HepG2 (cell line): ENCODE data around the gene CAPN11. TPM values are rescaled to one million over a fixed set of nuclear protein-coding genes. Genes with fewer than 3 reads are reported as not detected.
A peak's percentile ranks its signal among the peaks of the same experiment; 100 is the strongest.

ENCODE experiments used
- BCL3 ChIP-seq: sonication (generic); formaldehyde crosslinking; IDR thresholded peaks from 2 replicates; pipeline ENCODE4 v1.5.1; 2020; ENCODE audit warnings: mild to moderate bottlenecking, missing genetic modification reagents, moderate library complexity
- CTCF ChIP-seq: sonication (generic); formaldehyde crosslinking; IDR thresholded peaks from 2 replicates; pipeline ENCODE4 v1.5.0; 2020; ENCODE audit warnings: mild to moderate bottlenecking, missing genetic modification reagents, moderate library complexity
- HNRNPK ChIP-seq: fragments of 200-400 bp; formaldehyde crosslinking; IDR thresholded peaks from 2 replicates; pipeline ENCODE4 v1.6.1; 2018; ENCODE audit warnings: low read length, low read depth, moderate library complexity, mild to moderate bottlenecking; ENCODE audit not compliant: poor library complexity, severe bottlenecking
- HOXA3 ChIP-seq: sonication (generic); formaldehyde crosslinking; IDR thresholded peaks from 2 replicates; pipeline ENCODE4 v1.5.0; 2020; ENCODE audit warnings: missing genetic modification reagents
- MATR3 ChIP-seq: sonication (generic); formaldehyde crosslinking; IDR thresholded peaks from 2 replicates; pipeline ENCODE4 v1.4.0; 2020; ENCODE audit warnings: missing genetic modification reagents
- MXD1 ChIP-seq: sonication (generic); formaldehyde crosslinking; IDR thresholded peaks from 2 replicates; pipeline ENCODE4 v1.4.0; 2020; ENCODE audit warnings: mild to moderate bottlenecking, missing genetic modification reagents
- MXD4 ChIP-seq: IDR thresholded peaks from 2 replicates; pipeline ENCODE4 v1.6.1; 2016; ENCODE audit warnings: mild to moderate bottlenecking, missing biosample characterization, missing genetic modification reagents
- ZBTB40 ChIP-seq, 2 experiments: fragments of 450-650 bp in 1 of 2; sonication (generic) in 1 of 2; formaldehyde crosslinking in 1 of 2; IDR thresholded peaks; 2 replicates each; pipeline versions ENCODE4 v1.6.1 to v1.8.0; 2016 to 2022; ENCODE audit warnings: antibody characterized with exemption in 1 of 2, mild to moderate bottlenecking in 1 of 2, missing genetic modification reagents in 1 of 2
- ZFP82 ChIP-seq: sonication (generic); formaldehyde crosslinking; IDR thresholded peaks from 2 replicates; pipeline ENCODE4 v1.5.1; 2020; ENCODE audit warnings: mild to moderate bottlenecking, missing genetic modification reagents, borderline replicate concordance
- ZFY ChIP-seq: sonication (generic); formaldehyde crosslinking; IDR thresholded peaks from 2 replicates; pipeline ENCODE4 v1.4.0; 2020; ENCODE audit warnings: missing genetic modification reagents
- ZNF317 ChIP-seq: sonication (generic); formaldehyde crosslinking; IDR thresholded peaks from 2 replicates; pipeline ENCODE4 v1.5.0; 2020; ENCODE audit warnings: mild to moderate bottlenecking, missing genetic modification reagents
- ZNF333 ChIP-seq: sonication (generic); formaldehyde crosslinking; IDR thresholded peaks from 2 replicates; pipeline ENCODE4 v1.4.0; 2020; ENCODE audit warnings: mild to moderate bottlenecking, missing genetic modification reagents, borderline replicate concordance
- ZNF441 ChIP-seq: sonication (generic); formaldehyde crosslinking; IDR thresholded peaks from 2 replicates; pipeline ENCODE4 v1.7.0; 2021; ENCODE audit warnings: missing genetic modification reagents, borderline replicate concordance
- ZSCAN21 ChIP-seq: sonication (generic); formaldehyde crosslinking; IDR thresholded peaks from 2 replicates; pipeline ENCODE4 v1.8.0; 2022; ENCODE audit warnings: mild to moderate bottlenecking, missing genetic modification reagents, moderate library complexity, borderline replicate concordance
- polyA plus RNA-seq, 8 experiments: library from polyadenylated mRNA; depleted of rRNA in 3 of 8; stranded (reverse) in 7 of 8; unstranded in 1 of 8; fragments of >200 nt; fragmentation: Illumina TruSeq in 4 of 8; extraction: Trizol in 4 of 8; gene quantifications; 2 replicates each; pipeline versions ENCODE4 v1.2.1 to v1.2.3, GENCODE V29; 2011 to 2016; ENCODE audit warnings: low read depth in 4 of 8, missing spikeins in 1 of 8, mixed read lengths in 1 of 8; ENCODE audit not compliant: insufficient read depth in 1 of 8
- total RNA-seq, 5 experiments: library from RNA; depleted of rRNA; stranded (reverse); fragments of >200 nt; fragmentation: Illumina TruSeq; extraction: Trizol; gene quantifications; 2 replicates each; pipeline ENCODE4 v1.2.3, GENCODE V29; 2016; ENCODE audit warnings: low read depth in 1 of 5

The CAPN11 gene
- total and polyA plus RNA-seq, 2 of the 13 experiments (the other 11 are each of a cell fraction or from before 2014, with no cell fraction given): 0.07 to 0.11 TPM

GRCh38 chr6:44217332-44218143 is 58.9 kb downstream of the CAPN11 start (continued):
- TF ChIP-seq ZSCAN21 (CRISPR knock-in tag): peak; percentile 59; the same call in 1 of the 2 replicates
- no peak for TF ChIP-seq ZBTB40 (IDR thresholded peaks at IDR 0.05)
- peak; percentile 78; the same call in 1 of the 2 replicates for TF ChIP-seq ZBTB40 (CRISPR knock-in tag; IDR thresholded peaks at IDR 0.05)
- TF ChIP-seq BCL3: 0 out of 2 replicates have a peak, but pooled peaks have one; percentile 47
- TF ChIP-seq MXD4 (CRISPR knock-in tag): peak; percentile 71; the same call in 1 of the 2 replicates
- TF ChIP-seq HNRNPK: no peak
- TF ChIP-seq ZNF317 (CRISPR knock-in tag): 0 out of 2 replicates have a peak, but pooled peaks have one; percentile 15
- TF ChIP-seq ZNF441 (CRISPR knock-in tag): 0 out of 2 replicates have a peak, but pooled peaks have one; percentile 36
- peak; percentile 12; the same call in 1 of the 2 replicates for TF ChIP-seq CTCF (CRISPR knock-in tag)
- peak; percentile 29; the same call in 1 of the 2 replicates for TF ChIP-seq ZFY (CRISPR knock-in tag)
- no peak for TF ChIP-seq MATR3
- TF ChIP-seq ZNF333 (CRISPR knock-in tag): 0 out of 2 replicates have a peak, but pooled peaks have one; percentile 41
- TF ChIP-seq HOXA3: no peak
- TF ChIP-seq MXD1 (CRISPR knock-in tag): peak; percentile 85
- TF ChIP-seq ZFP82 (CRISPR knock-in tag): no peak
